Progenitor cell of endocrine pancreas (in vitro differentiated cells): ENCODE data around the gene TASOR2. TPM values are rescaled to one million over a fixed set of nuclear protein-coding genes. Genes with fewer than 3 reads are reported as not detected.
A peak's percentile ranks its signal among the peaks of the same experiment; 100 is the strongest.

Experiments
- DNase-seq: peaks from one replicate; pipeline ENCODE4 v3.0.0; 2021; ENCODE audit warnings: low spot score; ENCODE audit not compliant: unreplicated experiment
- H3K27ac Mint-ChIP-seq: 2 replicates; pipeline ENCODE4 v1.8.0; 2021; ENCODE audit warnings: mild to moderate bottlenecking, moderate library complexity, mixed read lengths
- H3K27me3 Mint-ChIP-seq: 2 replicates; pipeline ENCODE4 v1.8.0; 2021; ENCODE audit warnings: mixed read lengths
- H3K36me3 Mint-ChIP-seq: 2 replicates; pipeline ENCODE4 v1.8.0; 2022; ENCODE audit warnings: mixed read lengths; ENCODE audit not compliant: insufficient read depth
- H3K4me1 Mint-ChIP-seq: 2 replicates; pipeline ENCODE4 v1.8.0; 2021; ENCODE audit warnings: low read depth, mixed read lengths
- H3K4me3 Mint-ChIP-seq: 2 replicates; pipeline ENCODE4 v1.8.0; 2021; ENCODE audit warnings: low read depth, mild to moderate bottlenecking, moderate library complexity, mixed read lengths
- H3K9me3 Mint-ChIP-seq: 2 replicates; pipeline ENCODE4 v1.8.0; 2021; ENCODE audit warnings: low read depth, mixed read lengths
- CTCF ChIP-seq: fragments of 200-600 bp; sonication (generic); IDR thresholded peaks from one replicate; pipeline ENCODE4 v1.5.0; 2021; ENCODE audit warnings: antibody characterized with exemption, mild to moderate bottlenecking; ENCODE audit not compliant: unreplicated experiment
- total RNA-seq: library from RNA; stranded (reverse); gene quantifications from 2 replicates; pipeline ENCODE4 v1.2.1, GENCODE V29; 2021

Gene TASOR2
- total RNA-seq, 1 donor from 2014 or later: 57.7 TPM

GRCh38 chr10:5645944-5646617 is 38.6 kb upstream of the TASOR2 start:
- DNase-seq: no peak

GRCh38 chr10:5647507-5648240 is 37.0 kb upstream of the TASOR2 start:
- H3K27ac Mint-ChIP-seq: no peak overlapping the region
- H3K36me3 Mint-ChIP-seq: peaks cover 22% of the 10 kb centered on the region
- peaks cover 7% of the 10 kb centered on the region for H3K4me1 Mint-ChIP-seq
- H3K9me3 Mint-ChIP-seq: no peaks in the 10 kb centered on the region
- DNase-seq: no peak
- no peaks in the 10 kb centered on the region for H3K27me3 Mint-ChIP-seq
- TF ChIP-seq CTCF: no peak
- H3K4me3 Mint-ChIP-seq: no peak overlapping the region

More at GRCh38 chr10:5645944-5646617, 38.6 kb upstream of the TASOR2 start:
- Mint-ChIP-seq H3K27me3 (no peaks in the 10 kb centered on the region), H3K4me1 (peaks cover 7% of the 10 kb centered on the region), H3K9me3 (no peaks in the 10 kb centered on the region), H3K36me3 (peaks cover 30% of the 10 kb centered on the region), H3K4me3 (no peak overlapping the region), H3K27ac (peak overlapping the region; percentile 51)
- no peak for TF ChIP-seq CTCF

DNA sequence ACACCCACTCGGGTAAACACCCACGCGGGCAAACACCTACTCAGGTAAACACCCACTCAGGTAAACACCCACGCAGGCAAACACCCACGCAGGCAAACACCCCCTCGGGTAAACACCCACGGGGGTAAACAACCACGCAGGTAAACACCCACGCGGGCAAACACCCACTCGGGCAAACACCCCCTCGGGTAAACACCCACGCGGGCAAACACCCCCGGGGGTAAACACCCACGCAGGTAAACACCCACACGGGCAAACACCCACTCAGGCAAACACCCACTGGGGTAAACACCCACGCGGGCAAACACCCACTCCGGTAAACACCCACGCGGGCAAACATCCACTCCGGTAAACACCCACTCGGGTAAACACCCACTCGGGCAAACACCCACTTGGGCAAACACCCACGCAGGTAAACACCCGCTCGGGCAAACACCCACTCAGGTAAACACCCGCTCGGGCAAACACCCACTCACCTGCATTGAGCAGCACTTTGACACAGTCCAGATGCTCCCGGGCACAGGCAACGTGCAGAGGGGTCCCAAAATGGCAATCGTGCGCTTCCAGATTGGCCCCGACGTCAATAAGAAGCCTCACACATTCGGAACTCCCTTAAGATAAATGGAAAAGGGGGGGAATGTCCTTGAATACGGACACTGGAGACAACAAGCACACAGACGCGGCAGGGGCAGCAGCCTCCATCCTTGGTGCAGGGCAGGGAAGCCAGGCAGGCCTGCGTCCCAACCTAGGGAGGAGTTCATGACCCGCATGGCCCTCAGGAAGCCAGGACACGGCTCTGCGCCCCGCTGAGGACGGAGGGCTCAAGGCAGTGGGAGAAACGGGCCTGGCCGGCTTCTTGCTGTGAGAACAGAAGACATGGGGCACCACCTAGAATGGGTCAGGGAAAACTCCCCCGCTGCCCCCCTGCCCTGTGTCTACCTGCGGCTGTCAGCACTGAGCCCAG is 35.9 kb upstream of the TASOR2 start:
- Mint-ChIP-seq H3K27me3 (no peaks in the 10 kb centered on the region), H3K4me3 (no peak overlapping the region), H3K36me3 (peaks cover 18% of the 10 kb centered on the region), H3K9me3 (no peaks in the 10 kb centered on the region), H3K4me1 (peaks cover 7% of the 10 kb centered on the region), H3K27ac (peak overlapping the region; percentile 77)
- no peak for DNase-seq
- TF ChIP-seq CTCF: no peak

DNA sequence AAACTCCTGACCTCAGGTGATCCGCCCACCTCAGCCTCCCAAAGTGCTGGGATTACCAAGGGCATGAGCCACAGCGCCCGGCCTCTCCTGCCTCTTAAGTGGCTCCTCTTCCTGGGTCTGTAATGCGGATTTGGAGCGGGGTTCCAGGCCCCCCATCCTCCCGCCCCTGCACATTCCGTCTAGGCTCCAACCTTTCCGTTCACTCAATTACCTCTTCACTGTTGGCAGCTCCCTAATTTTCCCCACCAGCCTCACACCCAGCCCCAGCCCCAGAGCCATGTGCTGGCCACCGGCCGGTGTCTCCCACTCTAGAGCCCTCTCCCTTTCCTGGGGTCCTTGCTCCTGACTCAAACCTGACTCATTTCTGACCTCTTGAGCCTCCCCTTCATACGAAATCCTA is 34.9 kb upstream of the TASOR2 start:
- no peak for DNase-seq
- TF ChIP-seq CTCF: no peak
- Mint-ChIP-seq H3K27ac (peak overlapping the region; percentile 50), H3K36me3 (peaks cover 15% of the 10 kb centered on the region), H3K27me3 (no peaks in the 10 kb centered on the region), H3K4me1 (peaks cover 7% of the 10 kb centered on the region), H3K9me3 (no peaks in the 10 kb centered on the region), H3K4me3 (no peak overlapping the region)
